Hepatocyte (in vitro differentiated cells): ENCODE measurements around the gene PTPRE. TPM values are rescaled to one million over a fixed set of nuclear protein-coding genes. Genes with fewer than 3 reads are reported as not detected.

Experiments
- DNase-seq: peaks from one replicate; pipeline ENCODE4 v3.0.0-alpha.2; 2016; ENCODE audit warnings: low spot score
- H2AFZ ChIP-seq: fragments of 200-600 bp; sonication (generic); 2 replicates; pipeline ENCODE4 v1.6.0; 2016; ENCODE audit warnings: antibody characterized with exemption, mild to moderate bottlenecking
- H3K27ac ChIP-seq: fragments of 200-600 bp; sonication (generic); 2 replicates; pipeline ENCODE4 v1.5.1; 2016; ENCODE audit warnings: mild to moderate bottlenecking
- H3K27me3 ChIP-seq: fragments of 200-600 bp; sonication (generic); 2 replicates; pipeline ENCODE4 v1.6.1; 2016
- H3K36me3 ChIP-seq: fragments of 200-600 bp; sonication (generic); replicated peaks from 2 replicates; pipeline ENCODE4 v1.5.1; 2016; ENCODE audit warnings: low read depth; ENCODE audit not compliant: insufficient read depth
- H3K4me1 ChIP-seq: fragments of 200-600 bp; sonication (generic); 2 replicates; pipeline ENCODE4 v1.5.1; 2016; ENCODE audit warnings: mild to moderate bottlenecking, moderate library complexity; ENCODE audit not compliant: insufficient read depth
- H3K4me2 ChIP-seq: fragments of 200-600 bp; sonication (generic); 2 replicates; pipeline ENCODE4 v1.6.0; 2016
- H3K4me3 ChIP-seq: fragments of 200-600 bp; sonication (generic); 2 replicates; pipeline ENCODE4 v1.5.1; 2016; ENCODE audit warnings: mild to moderate bottlenecking
- H3K79me2 ChIP-seq: fragments of 200-600 bp; sonication (generic); 2 replicates; pipeline ENCODE4 v1.6.0; 2017; ENCODE audit warnings: mild to moderate bottlenecking
- H3K9me2 ChIP-seq: fragments of 200-600 bp; sonication (generic); replicated peaks from 2 replicates; pipeline ENCODE4 v1.6.0; 2017; ENCODE audit warnings: mild to moderate bottlenecking; ENCODE audit not compliant: insufficient read depth
- H3K9me3 ChIP-seq: fragments of 200-600 bp; sonication (generic); 2 replicates; pipeline ENCODE4 v1.5.1; 2016; ENCODE audit warnings: low read depth, mild to moderate bottlenecking
- H4K20me1 ChIP-seq: fragments of 200-600 bp; sonication (generic); 2 replicates; pipeline ENCODE4 v1.6.0; 2016; ENCODE audit warnings: mild to moderate bottlenecking; ENCODE audit not compliant: insufficient read depth, poor library complexity, severe bottlenecking
- EZH2 ChIP-seq: fragments of 200-600 bp; sonication (generic); IDR thresholded peaks from 2 replicates; pipeline ENCODE4 v1.6.1; 2016; ENCODE audit warnings: antibody characterized with exemption, mild to moderate bottlenecking, borderline replicate concordance
- EZH2phosphoT487 ChIP-seq: fragments of 200-600 bp; sonication (generic); IDR thresholded peaks from one replicate; pipeline ENCODE4 v1.6.1; 2018; ENCODE audit warnings: antibody characterized with exemption, mild to moderate bottlenecking, low read depth, moderate library complexity; ENCODE audit not compliant: unreplicated experiment, severe bottlenecking
- WGBS: methylation state at CpG from one replicate; pipeline ENCODE4 v1.1.6; 2016; ENCODE audit warnings: low lambda C conversion rate; ENCODE audit errors: missing lambda C conversion rate; 5-methylcytosine and 5-hydroxymethylcytosine counted together
- polyA plus RNA-seq: library from polyadenylated mRNA; unstranded; fragments of >200 nt; fragmentation: Nextera tagmentation; extraction: Ambion mirVana; gene quantifications from 2 replicates; pipeline ENCODE4 v1.2.1, GENCODE V29; 2016
- total RNA-seq: library from RNA; depleted of rRNA; stranded (reverse); fragments of >200 nt; gene quantifications from 2 replicates; pipeline ENCODE4 v1.2.3, GENCODE V29; 2014
- TF ChIP-seq, protein P1 (sequence below): fragments of 200-600 bp; sonication (generic); IDR thresholded peaks from 2 replicates; pipeline ENCODE4 v1.5.1; 2016; ENCODE audit warnings: antibody characterized with exemption, mild to moderate bottlenecking; ENCODE audit not compliant: poor library complexity

PTPRE gene
- total and polyA plus RNA-seq, 2 experiments from 2014 or later, result 3.2 to 10.1 TPM

DNA sequence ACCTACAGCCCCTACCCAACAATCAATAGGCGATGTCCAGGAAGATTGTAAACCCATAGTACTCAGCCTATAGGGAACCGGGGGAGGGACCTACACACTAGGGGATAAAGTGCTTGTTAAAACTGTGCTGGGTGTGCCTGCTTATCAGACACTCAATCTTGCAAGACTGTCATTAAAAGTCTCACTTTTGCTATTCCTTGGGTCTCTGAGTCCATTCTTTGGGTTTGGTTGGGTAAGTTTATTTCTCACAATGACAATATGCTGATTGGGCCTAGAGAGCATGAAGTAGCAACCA lies 45.6 kb downstream of the PTPRE start:
- H3K79me2 ChIP-seq, result no peaks in the 10 kb centered on the region
- H3K27me3 ChIP-seq, result no peaks in the 10 kb centered on the region
- H3K9me2 ChIP-seq, result no peaks in the 10 kb centered on the region
- H4K20me1 ChIP-seq, result no peaks in the 10 kb centered on the region
- WGBS, result 74% methylated on average over 2 of the region's 2 CpGs
- H3K4me3 ChIP-seq, result no peak overlapping the region
- TF ChIP-seq, protein P1, sequence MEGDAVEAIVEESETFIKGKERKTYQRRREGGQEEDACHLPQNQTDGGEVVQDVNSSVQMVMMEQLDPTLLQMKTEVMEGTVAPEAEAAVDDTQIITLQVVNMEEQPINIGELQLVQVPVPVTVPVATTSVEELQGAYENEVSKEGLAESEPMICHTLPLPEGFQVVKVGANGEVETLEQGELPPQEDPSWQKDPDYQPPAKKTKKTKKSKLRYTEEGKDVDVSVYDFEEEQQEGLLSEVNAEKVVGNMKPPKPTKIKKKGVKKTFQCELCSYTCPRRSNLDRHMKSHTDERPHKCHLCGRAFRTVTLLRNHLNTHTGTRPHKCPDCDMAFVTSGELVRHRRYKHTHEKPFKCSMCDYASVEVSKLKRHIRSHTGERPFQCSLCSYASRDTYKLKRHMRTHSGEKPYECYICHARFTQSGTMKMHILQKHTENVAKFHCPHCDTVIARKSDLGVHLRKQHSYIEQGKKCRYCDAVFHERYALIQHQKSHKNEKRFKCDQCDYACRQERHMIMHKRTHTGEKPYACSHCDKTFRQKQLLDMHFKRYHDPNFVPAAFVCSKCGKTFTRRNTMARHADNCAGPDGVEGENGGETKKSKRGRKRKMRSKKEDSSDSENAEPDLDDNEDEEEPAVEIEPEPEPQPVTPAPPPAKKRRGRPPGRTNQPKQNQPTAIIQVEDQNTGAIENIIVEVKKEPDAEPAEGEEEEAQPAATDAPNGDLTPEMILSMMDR, result no peak
- no peak for TF ChIP-seq EZH2
- no peak for TF ChIP-seq EZH2phosphoT487
- no peaks in the 10 kb centered on the region for H3K9me3 ChIP-seq
- H3K27ac ChIP-seq, result no peak overlapping the region
- H2AFZ ChIP-seq, result no peak overlapping the region
- H3K4me1 ChIP-seq, result no peaks in the 10 kb centered on the region
- DNase-seq, result no peak
- H3K36me3 ChIP-seq, result no peaks in the 10 kb centered on the region
- no peak overlapping the region for H3K4me2 ChIP-seq

DNA sequence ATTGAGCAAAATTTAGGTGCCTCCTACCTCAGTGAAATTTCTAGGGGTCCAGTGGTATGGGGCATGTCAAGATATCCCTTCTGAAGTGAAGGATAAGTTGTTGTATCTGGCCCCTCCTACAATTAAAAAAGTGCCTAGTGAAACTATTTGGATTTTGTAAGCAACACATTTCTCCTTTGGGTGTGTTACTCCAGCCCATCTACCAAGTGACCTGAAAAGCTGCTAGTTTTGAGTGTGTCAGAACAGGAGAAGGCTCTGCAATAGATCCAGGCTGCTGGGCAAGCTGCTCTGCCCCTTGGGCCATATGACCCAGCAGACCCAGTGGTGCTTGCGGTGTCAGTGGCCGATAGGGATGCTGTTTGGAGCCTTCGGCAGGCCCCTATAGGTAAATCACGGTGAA lies 46.0 kb downstream of the PTPRE start:
- no peak for DNase-seq
- Histone ChIP-seq H3K9me2 (no peaks in the 10 kb centered on the region), H4K20me1 (no peaks in the 10 kb centered on the region), H3K4me3 (no peak overlapping the region), H3K9me3 (no peaks in the 10 kb centered on the region), H3K79me2 (no peaks in the 10 kb centered on the region), H3K4me1 (no peaks in the 10 kb centered on the region), H3K36me3 (no peaks in the 10 kb centered on the region), H3K4me2 (no peak overlapping the region), H3K27me3 (no peaks in the 10 kb centered on the region), H3K27ac (no peak overlapping the region), H2AFZ (no peak overlapping the region)
- TF ChIP-seq EZH2 (no peak), EZH2phosphoT487 (no peak)
- TF ChIP-seq, protein P1, result no peak
- WGBS, result 93% methylated on average over 4 of the region's 4 CpGs

- WGBS, result 100% methylated on average over 1 of the region's 1 CpG
- Histone ChIP-seq H3K9me2 (no peaks in the 10 kb centered on the region), H2AFZ (no peak overlapping the region), H4K20me1 (no peaks in the 10 kb centered on the region), H3K27ac (no peak overlapping the region), H3K9me3 (no peaks in the 10 kb centered on the region), H3K36me3 (no peaks in the 10 kb centered on the region), H3K4me1 (no peaks in the 10 kb centered on the region), H3K4me3 (no peak overlapping the region), H3K4me2 (no peak overlapping the region), H3K79me2 (no peaks in the 10 kb centered on the region), H3K27me3 (no peaks in the 10 kb centered on the region)
- TF ChIP-seq EZH2phosphoT487 (no peak), EZH2 (no peak)
- TF ChIP-seq, protein P1, result no peak
- DNase-seq, result no peak
Measured at GRCh38 chr10:127953876-127954275, 47.0 kb downstream of the PTPRE start.

GRCh38 chr10:127959428-127959827 lies 52.5 kb downstream of the PTPRE start:
- H3K4me1 ChIP-seq, result no peaks in the 10 kb centered on the region
- no peak overlapping the region for H3K4me3 ChIP-seq
- WGBS, result 79% methylated on average over 1 of the region's 1 CpG
- H2AFZ ChIP-seq, result no peak overlapping the region
- no peaks in the 10 kb centered on the region for H3K27me3 ChIP-seq
- no peaks in the 10 kb centered on the region for H4K20me1 ChIP-seq
- no peak for DNase-seq
- H3K9me3 ChIP-seq, result no peaks in the 10 kb centered on the region
- H3K4me2 ChIP-seq, result no peak overlapping the region
- no peaks in the 10 kb centered on the region for H3K79me2 ChIP-seq
- H3K9me2 ChIP-seq, result no peaks in the 10 kb centered on the region
- H3K36me3 ChIP-seq, result no peaks in the 10 kb centered on the region
- TF ChIP-seq, protein P1, result no peak
- no peak for TF ChIP-seq EZH2
- no peak for TF ChIP-seq EZH2phosphoT487
- H3K27ac ChIP-seq, result no peak overlapping the region
